IPS-18a (cell line): ENCODE data around the gene FUT1.
"Not testable (repeated sequence)": the region's sequence is repeated elsewhere in the genome, so short reads cannot be mapped to it uniquely, and the experiment has no call there.

ENCODE experiments used
- H3K27ac ChIP-seq: one replicate; pipeline ENCODE4 v1.5.1; 2013; ENCODE audit warnings: low read length
- H3K27me3 ChIP-seq: one replicate; pipeline ENCODE4 v1.6.1; 2013; ENCODE audit warnings: mild to moderate bottlenecking, low read length; ENCODE audit not compliant: control insufficient read depth, insufficient read depth
- H3K36me3 ChIP-seq: one replicate; pipeline ENCODE4 v1.6.1; 2013; ENCODE audit warnings: low read depth, low read length; ENCODE audit not compliant: control insufficient read depth
- H3K4me1 ChIP-seq: one replicate; pipeline ENCODE4 v1.6.1; 2013; ENCODE audit warnings: low read depth, low read length; ENCODE audit not compliant: control insufficient read depth
- H3K4me3 ChIP-seq: one replicate; pipeline ENCODE4 v1.5.1; 2013; ENCODE audit warnings: low read length
- H3K9ac ChIP-seq: one replicate; pipeline ENCODE4 v1.6.1; 2013; ENCODE audit warnings: mild to moderate bottlenecking, low read length, moderate library complexity
- H3K9me3 ChIP-seq: one replicate; pipeline ENCODE4 v1.6.1; 2013; ENCODE audit warnings: low read depth, low read length; ENCODE audit not compliant: control insufficient read depth

Gene FUT1

GRCh38 chr19:48752496-48753365, at the start of gene FUT1:
TSS of gene FUT1 (minus strand) at chr19:48752641. CDS start at chr19:48751281, 1,360 bp downstream.
- Histone ChIP-seq H3K27ac (no peak within 1 kb of the TSS), H3K4me1 (peaks cover 10% of the 10 kb centered on the region), H3K27me3 (peaks cover 14% of the 10 kb centered on the region), H3K9ac (peak within 1 kb of the TSS; percentile 74), H3K9me3 (no peaks in the 10 kb centered on the region), H3K36me3 (peaks cover 18% of the 10 kb centered on the region), H3K4me3 (peak within 1 kb of the TSS; percentile 97)

- H3K9ac ChIP-seq: no peak overlapping the region
- H3K4me1 ChIP-seq: peaks cover 7% of the 10 kb centered on the region
- H3K27ac ChIP-seq: peak overlapping the region; percentile 30
- H3K9me3 ChIP-seq: no peaks in the 10 kb centered on the region
- no peaks in the 10 kb centered on the region for H3K27me3 ChIP-seq
- H3K4me3 ChIP-seq: no peak overlapping the region
- H3K36me3 ChIP-seq: no peaks in the 10 kb centered on the region
These were observed 47.2 kb upstream of the FUT1 start for GRCh38 chr19:48799358-48800300.

- peak overlapping the region; percentile 30 for H3K27ac ChIP-seq
- H3K4me3 ChIP-seq: no peak overlapping the region
- no peak overlapping the region for H3K9ac ChIP-seq
- no peaks in the 10 kb centered on the region for H3K36me3 ChIP-seq
- H3K9me3 ChIP-seq: no peaks in the 10 kb centered on the region
- H3K4me1 ChIP-seq: peaks cover 7% of the 10 kb centered on the region
- no peaks in the 10 kb centered on the region for H3K27me3 ChIP-seq
These were observed 46.5 kb upstream of the FUT1 start for GRCh38 chr19:48798937-48799336.

GRCh38 chr19:48797103-48797502, 44.7 kb upstream of the FUT1 start:
- H3K9ac ChIP-seq: no peak overlapping the region
- no peak overlapping the region for H3K27ac ChIP-seq
- no peak overlapping the region for H3K4me3 ChIP-seq
- no peaks in the 10 kb centered on the region for H3K36me3 ChIP-seq
- no peaks in the 10 kb centered on the region for H3K9me3 ChIP-seq
- no peaks in the 10 kb centered on the region for H3K27me3 ChIP-seq
- H3K4me1 ChIP-seq: peaks cover 7% of the 10 kb centered on the region

GRCh38 chr19:48796298-48797083, 44.0 kb upstream of the FUT1 start:
- Histone ChIP-seq H3K4me3 (no peak overlapping the region), H3K27me3 (no peaks in the 10 kb centered on the region), H3K9ac (no peak overlapping the region), H3K4me1 (peaks cover 7% of the 10 kb centered on the region), H3K36me3 (no peaks in the 10 kb centered on the region), H3K27ac (no peak overlapping the region), H3K9me3 (no peaks in the 10 kb centered on the region)

GRCh38 chr19:48795685-48796070, 43.2 kb upstream of the FUT1 start:
- no peak overlapping the region for H3K9ac ChIP-seq
- no peaks in the 10 kb centered on the region for H3K9me3 ChIP-seq
- H3K36me3 ChIP-seq: no peaks in the 10 kb centered on the region
- peaks cover 7% of the 10 kb centered on the region for H3K4me1 ChIP-seq
- no peaks in the 10 kb centered on the region for H3K27me3 ChIP-seq
- H3K27ac ChIP-seq: no peak overlapping the region
- H3K4me3 ChIP-seq: no peak overlapping the region

- Histone ChIP-seq H3K4me3 (peak overlapping the region; percentile 79), H3K27ac (no peak overlapping the region), H3K36me3 (no peaks in the 10 kb centered on the region), H3K9me3 (no peaks in the 10 kb centered on the region), H3K9ac (peak overlapping the region; percentile 36), H3K4me1 (peaks cover 7% of the 10 kb centered on the region), H3K27me3 (no peaks in the 10 kb centered on the region)
These were observed 42.7 kb upstream of the FUT1 start for GRCh38 chr19:48795055-48795684.

- no peaks in the 10 kb centered on the region for H3K9me3 ChIP-seq
- peaks cover 4% of the 10 kb centered on the region for H3K4me1 ChIP-seq
- no peaks in the 10 kb centered on the region for H3K36me3 ChIP-seq
- H3K4me3 ChIP-seq: no peak overlapping the region
- no peak overlapping the region for H3K9ac ChIP-seq
- no peak overlapping the region for H3K27ac ChIP-seq
- H3K27me3 ChIP-seq: no peaks in the 10 kb centered on the region
These were observed 41.9 kb upstream of the FUT1 start for GRCh38 chr19:48794291-48794690.

GRCh38 chr19:48793271-48793670, 40.8 kb upstream of the FUT1 start:
- Histone ChIP-seq H3K9me3 (no peaks in the 10 kb centered on the region), H3K4me1 (no peaks in the 10 kb centered on the region), H3K27me3 (no peaks in the 10 kb centered on the region), H3K27ac (no peak overlapping the region), H3K4me3 (no peak overlapping the region), H3K36me3 (no peaks in the 10 kb centered on the region), H3K9ac (no peak overlapping the region)

GRCh38 chr19:48787331-48787730, 34.9 kb upstream of the FUT1 start:
- not testable (repeated sequence) for H3K4me3 ChIP-seq, H3K27me3 ChIP-seq, H3K9ac ChIP-seq, H3K27ac ChIP-seq, H3K9me3 ChIP-seq, H3K4me1 ChIP-seq, H3K36me3 ChIP-seq

- not testable (repeated sequence) for H3K4me3 ChIP-seq, H3K27me3 ChIP-seq, H3K36me3 ChIP-seq, H3K27ac ChIP-seq, H3K4me1 ChIP-seq, H3K9ac ChIP-seq, H3K9me3 ChIP-seq
These were observed 34.0 kb upstream of the FUT1 start for GRCh38 chr19:48786422-48786821.
